Heart right ventricle (tissue), 16 donors: ENCODE data around the gene OSBPL5. TPM values are rescaled to one million over a fixed set of nuclear protein-coding genes. Genes with fewer than 3 reads are reported as not detected.

ENCODE experiments used
- ATAC-seq, 8 donors: fragments of 200-7000 bp; cut with Tn5 transposase; one replicate each; pipeline ENCODE4 v1.9.1; 2020; ENCODE audit warnings: mild to moderate bottlenecking in 8 of 8, moderate library complexity in 8 of 8, moderate number of reproducible peaks in 1 of 8
- DNase-seq, 2 donors: peaks; one replicate each; pipeline ENCODE4 v3.0.0-alpha.2; 2020
- H3K27ac ChIP-seq, 10 donors: fragments of 200-600 bp; sonication (generic) in 2 of 10; one replicate each; pipeline versions ENCODE4 v1.5.0 to v1.8.0; 2020 to 2022; ENCODE audit warnings: mild to moderate bottlenecking in 3 of 10
- H3K27me3 ChIP-seq, 7 donors: fragments of 200-600 bp; one replicate each; pipeline ENCODE4 v1.8.0; 2021 to 2022; ENCODE audit warnings: mild to moderate bottlenecking in 2 of 7
- H3K36me3 ChIP-seq, 9 donors: fragments of 200-600 bp; sonication (generic) in 1 of 9; one replicate each; pipeline versions ENCODE4 v1.5.0 to v1.8.0; 2020 to 2022; ENCODE audit warnings: mild to moderate bottlenecking in 2 of 9
- H3K4me1 ChIP-seq, 9 donors: fragments of 200-600 bp; sonication (generic) in 1 of 9; one replicate each; pipeline versions ENCODE4 v1.5.0 to v1.8.0; 2020 to 2022; ENCODE audit warnings: mild to moderate bottlenecking in 4 of 9
- H3K4me3 ChIP-seq, 10 donors: fragments of 200-600 bp; sonication (generic) in 2 of 10; one replicate each; pipeline versions ENCODE4 v1.5.0 to v1.8.0; 2020 to 2022; ENCODE audit warnings: mild to moderate bottlenecking in 7 of 10, moderate library complexity in 2 of 10
- H3K9me3 ChIP-seq, 11 donors: fragments of 200-600 bp in 10 of 11; sonication (generic) in 2 of 11; one replicate each; pipeline versions ENCODE4 v1.5.0 to v1.8.0; 2013 to 2022; ENCODE audit warnings: mild to moderate bottlenecking in 2 of 11, control low read depth in 1 of 11, moderate library complexity in 1 of 11
- WGBS, 2 donors: extraction: QIAGEN DNeasy Blood & Tissue Kit; methylation state at CpG; one replicate each; pipeline ENCODE4 v1.1.7; 2013; ENCODE audit warnings: inconsistent platforms in 1 of 2; 5-methylcytosine and 5-hydroxymethylcytosine counted together
- intact Hi-C, 10 donors: fragments of 100-400 bp; cut with DNase I; formaldehyde crosslinking; loops; one replicate each; pipeline versions ENCODE4 v1.11.1 to v1.14.2; 2022
- polyA plus RNA-seq, 2 donors: library from polyadenylated mRNA; stranded (reverse); fragments of 200-250 nt; gene quantifications; one replicate each; pipeline ENCODE4 v1.2.3, GENCODE V29; 2013
- total RNA-seq, 10 donors: library from RNA; stranded (reverse); fragmentation: NEBNext Ultra II Directional in 3 of 10; extraction: Animal tissue kit (Norgen Biotek cat#: 25700) in 3 of 10; gene quantifications; one replicate each; pipeline versions ENCODE4 v1.2.1 to v1.2.4, GENCODE V29; 2021 to 2023
- TF ChIP-seq, protein P1 (sequence below), 9 donors: fragments of 200-600 bp; sonication (generic) in 2 of 9; IDR thresholded peaks; one replicate each; pipeline versions ENCODE4 v1.5.0 to v1.8.0; 2021 to 2022; ENCODE audit warnings: antibody characterized with exemption in 9 of 9, mild to moderate bottlenecking in 5 of 9, moderate library complexity in 1 of 9
- donor health status: Arrhythmogenic right ventricular cardiomyopathy.
- donor health status: ischemic (EF 13 %, LVEDD 7.1; RV severe dilation, severe dysfunction).
- donor health status: healthy with polysubstance abuse.
- donor health status: DM: no; HTN: yes; CAD: no.
- donor health status: DM: no; HTN: no; CAD: no.
- donor health status: ischemic (EF 25% LVEDD 6.9; RV normal size, moderate dysfunction).
- donor health status: ischemic (EF 25% LVEDD 5.7; RV mildly dilated, moderate dysfunction).
- donor health status: healthy.
- donor health status: DM: yes; HTN: yes; CAD: no.
- donor health status: Ischemic cardiomyopathy.
- donor health status: ischemic (EF 35%, LVEDD 5.7; RV mildly dilated, moderate dysfunction).
- donor health status: nonischemic (EF 11% LVEDD 7.7; RV severe dilation, severe dysfunction).
- donor health status: DM: yes; HTN: yes; CAD: no.
- donor health status: PGD.
- donor health status: ischemic (EF 29% LVEDD 5.4; RV normal size, mild dysfunction).
- donor health status: nonischemic (EF 23%, LVEDD 6.1; RV moderate dilation, normal function).

OSBPL5 gene
- total and polyA plus RNA-seq, 12 donors, result 10.4 to 18.7 (median 15.5) TPM

DNA sequence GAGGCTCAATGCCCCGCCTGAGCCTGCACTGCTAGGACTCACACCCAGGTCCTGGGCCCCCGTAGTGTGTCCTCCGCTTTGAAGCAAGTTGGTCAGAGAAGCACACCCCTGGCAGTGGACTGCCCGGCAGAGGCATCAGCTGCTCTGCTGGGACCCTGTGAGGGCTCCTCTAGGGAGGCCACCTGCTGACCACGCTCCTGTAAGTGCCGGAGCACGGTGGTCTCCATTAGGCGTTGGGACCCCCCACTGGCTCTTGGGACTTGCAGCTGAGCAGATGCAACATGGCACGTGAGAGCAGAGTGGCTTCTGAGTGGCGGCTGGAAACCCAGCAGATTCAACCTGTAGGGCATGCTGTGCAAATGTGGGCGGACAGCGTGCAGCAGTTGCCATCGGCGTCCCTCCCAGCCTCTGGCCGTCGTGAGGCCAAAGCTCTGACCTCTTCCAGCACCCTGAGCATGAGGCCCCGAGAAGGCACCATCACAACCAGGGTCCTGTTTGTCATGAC is 36.6 kb upstream of the OSBPL5 start:
- H3K4me1 ChIP-seq, result peaks cover 3 to 26% (median 13%) of the 10 kb centered on the region in 9 donors
- H3K36me3 ChIP-seq, result no peaks in the 10 kb centered on the region
- no peak for DNase-seq
- intact Hi-C loops, result no loop called here
- H3K9me3 ChIP-seq, result no peaks in the 10 kb centered on the region
- no peak overlapping the region for H3K4me3 ChIP-seq
- WGBS, 2 donors, result 72 to 75% methylated on average over 17 of the region's 17 CpGs
- H3K27ac ChIP-seq, result no peak overlapping the region
- ATAC-seq, result no peak
- TF ChIP-seq, protein P1, sequence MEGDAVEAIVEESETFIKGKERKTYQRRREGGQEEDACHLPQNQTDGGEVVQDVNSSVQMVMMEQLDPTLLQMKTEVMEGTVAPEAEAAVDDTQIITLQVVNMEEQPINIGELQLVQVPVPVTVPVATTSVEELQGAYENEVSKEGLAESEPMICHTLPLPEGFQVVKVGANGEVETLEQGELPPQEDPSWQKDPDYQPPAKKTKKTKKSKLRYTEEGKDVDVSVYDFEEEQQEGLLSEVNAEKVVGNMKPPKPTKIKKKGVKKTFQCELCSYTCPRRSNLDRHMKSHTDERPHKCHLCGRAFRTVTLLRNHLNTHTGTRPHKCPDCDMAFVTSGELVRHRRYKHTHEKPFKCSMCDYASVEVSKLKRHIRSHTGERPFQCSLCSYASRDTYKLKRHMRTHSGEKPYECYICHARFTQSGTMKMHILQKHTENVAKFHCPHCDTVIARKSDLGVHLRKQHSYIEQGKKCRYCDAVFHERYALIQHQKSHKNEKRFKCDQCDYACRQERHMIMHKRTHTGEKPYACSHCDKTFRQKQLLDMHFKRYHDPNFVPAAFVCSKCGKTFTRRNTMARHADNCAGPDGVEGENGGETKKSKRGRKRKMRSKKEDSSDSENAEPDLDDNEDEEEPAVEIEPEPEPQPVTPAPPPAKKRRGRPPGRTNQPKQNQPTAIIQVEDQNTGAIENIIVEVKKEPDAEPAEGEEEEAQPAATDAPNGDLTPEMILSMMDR (IDR thresholded peaks at IDR 0.05), result no peak
- H3K27me3 ChIP-seq, result peaks cover 13 to 76% (median 57%) of the 10 kb centered on the region in 7 donors

DNA sequence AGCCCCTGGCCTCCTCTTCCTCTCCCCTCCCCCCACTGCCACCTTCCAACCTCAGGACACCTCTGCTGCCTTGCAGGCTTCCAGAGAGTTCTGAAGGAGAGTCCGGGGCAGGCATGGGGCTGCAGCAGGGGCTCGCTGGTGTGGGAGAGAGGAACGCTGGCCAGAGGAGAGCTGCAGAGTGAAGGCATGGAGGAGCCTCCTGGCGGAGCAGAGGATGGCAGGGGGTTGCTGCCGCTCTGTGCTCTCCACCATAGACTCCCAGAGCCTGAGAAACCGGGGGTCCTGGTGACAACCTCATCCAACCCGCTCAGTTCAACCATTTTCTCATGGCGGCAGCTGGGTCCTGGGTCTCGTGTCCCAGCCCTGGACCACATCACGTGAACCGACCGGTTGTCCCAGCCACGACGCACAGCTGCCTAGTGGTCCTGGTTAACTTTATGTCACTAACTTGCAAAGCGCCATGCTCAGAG is 36.0 kb upstream of the OSBPL5 start:
- ATAC-seq (no peak), DNase-seq (no peak)
- peaks cover 3 to 26% (median 13%) of the 10 kb centered on the region in 9 donors for H3K4me1 ChIP-seq
- H3K9me3 ChIP-seq, result no peaks in the 10 kb centered on the region
- no peak overlapping the region for H3K4me3 ChIP-seq
- WGBS, 2 donors, result 73 to 82% methylated on average over 15 of the region's 15 CpGs
- TF ChIP-seq, protein P1 (IDR thresholded peaks at IDR 0.05), result no peak
- no peak overlapping the region for H3K27ac ChIP-seq
- H3K27me3 ChIP-seq, result peaks cover 13 to 76% (median 57%) of the 10 kb centered on the region in 7 donors
- intact Hi-C loops, result no loop called here
- no peaks in the 10 kb centered on the region for H3K36me3 ChIP-seq

- H3K27me3 ChIP-seq, result peaks cover 13 to 76% (median 57%) of the 10 kb centered on the region in 7 donors
- H3K4me1 ChIP-seq, result peaks cover 3 to 23% (median 10%) of the 10 kb centered on the region in 9 donors
- H3K4me3 ChIP-seq, result no peak overlapping the region
- H3K9me3 ChIP-seq, result no peaks in the 10 kb centered on the region
- ATAC-seq (no peak), DNase-seq (no peak)
- WGBS, 2 donors, result 70 to 77% methylated on average over 12 of the region's 12 CpGs
- no peaks in the 10 kb centered on the region for H3K36me3 ChIP-seq
- H3K27ac ChIP-seq, result no peak overlapping the region
- TF ChIP-seq, protein P1 (IDR thresholded peaks at IDR 0.05), result no peak
- intact Hi-C loops, result no loop called here
Measured at GRCh38 chr11:3200388-3201111, 35.4 kb upstream of the OSBPL5 start.

DNA sequence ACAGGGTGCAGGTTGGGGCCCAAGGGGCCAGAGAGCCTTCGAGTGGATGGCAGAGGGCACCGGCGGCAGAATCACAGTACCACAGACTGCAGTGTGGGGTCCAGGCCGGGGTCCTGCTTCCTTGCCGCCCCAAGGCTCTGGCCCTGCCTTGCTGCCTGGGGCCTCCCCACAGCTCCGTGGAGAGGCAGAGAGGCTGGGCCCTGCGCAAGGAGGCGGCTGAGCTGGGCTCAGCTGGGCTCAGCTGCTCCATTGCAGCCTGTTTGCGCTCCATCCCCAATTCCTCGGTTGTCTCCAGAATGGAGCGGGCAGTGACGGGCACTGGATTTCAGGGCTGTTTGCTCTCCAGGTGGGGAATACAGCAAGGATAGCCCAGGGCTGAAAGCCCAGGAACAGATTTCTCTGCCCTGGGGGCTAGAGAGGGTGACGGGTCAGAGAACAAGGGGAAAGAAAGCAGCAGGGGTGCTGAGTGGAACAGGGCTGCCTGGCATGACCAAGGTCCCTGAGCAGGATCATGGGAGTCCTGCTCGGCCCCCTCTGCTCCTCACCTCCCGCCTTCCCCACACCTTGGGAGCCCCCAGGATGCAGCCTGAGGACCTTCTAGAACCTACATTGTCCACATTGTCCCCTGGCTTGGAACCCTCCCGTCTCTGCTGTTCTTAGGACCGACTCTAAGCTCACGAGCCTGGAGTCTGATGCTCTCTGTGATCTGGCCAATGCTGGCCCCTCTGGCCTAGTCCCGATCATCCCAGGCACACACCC is 34.6 kb upstream of the OSBPL5 start:
- Histone ChIP-seq H3K27ac (no peak overlapping the region), H3K36me3 (no peaks in the 10 kb centered on the region), H3K4me3 (no peak overlapping the region), H3K4me1 (peaks cover 0 to 19% (median 9%) of the 10 kb centered on the region in 9 donors), H3K9me3 (no peaks in the 10 kb centered on the region), H3K27me3 (peaks cover 13 to 75% (median 51%) of the 10 kb centered on the region in 7 donors)
- TF ChIP-seq, protein P1 (IDR thresholded peaks at IDR 0.05), result no peak
- no peak for ATAC-seq
- DNase-seq, result no peak
- intact Hi-C loops, result loop anchor here in 1 of 10 donors (10.0 kb wide), 1 partner anchor 75 kb away; no protein-coding TSS in a partner anchor
- 70 to 79% methylated on average over 19 of the region's 19 CpGs for WGBS, 2 donors
